H7 (cell line): Measurements from ENCODE around the gene SLC6A13. TPM values are rescaled to one million over a fixed set of nuclear protein-coding genes. Genes with fewer than 3 reads are reported as not detected.
"Not testable (repeated sequence)": the region's sequence is repeated elsewhere in the genome, so short reads cannot be mapped to it uniquely, and the experiment has no call there.

ENCODE experiments used
- DNase-seq: peaks from one replicate; pipeline ENCODE4 v3.0.0; 2012
- H3K27me3 ChIP-seq: 2 replicates; pipeline ENCODE4 v1.6.0; 2011; ENCODE audit warnings: mild to moderate bottlenecking, low read length; ENCODE audit not compliant: control insufficient read depth, insufficient read depth
- H3K36me3 ChIP-seq: replicated peaks from 2 replicates; pipeline ENCODE4 v1.5.1; 2011; ENCODE audit warnings: low read length; ENCODE audit not compliant: control insufficient read depth, insufficient read depth
- H3K4me3 ChIP-seq: 2 replicates; pipeline ENCODE4 v1.5.1; 2011; ENCODE audit warnings: low read depth, mild to moderate bottlenecking, control low read depth, low read length, moderate library complexity; ENCODE audit not compliant: insufficient read depth
- total RNA-seq: library from RNA; depleted of rRNA; stranded (reverse); fragments of >200 nt; shearing (Covaris generic); gene quantifications from 2 replicates; pipeline ENCODE4 v1.2.3, GENCODE V29; 2014

Gene SLC6A13
- total RNA-seq, 1 experiment from 2014 or later: not detected

DNA sequence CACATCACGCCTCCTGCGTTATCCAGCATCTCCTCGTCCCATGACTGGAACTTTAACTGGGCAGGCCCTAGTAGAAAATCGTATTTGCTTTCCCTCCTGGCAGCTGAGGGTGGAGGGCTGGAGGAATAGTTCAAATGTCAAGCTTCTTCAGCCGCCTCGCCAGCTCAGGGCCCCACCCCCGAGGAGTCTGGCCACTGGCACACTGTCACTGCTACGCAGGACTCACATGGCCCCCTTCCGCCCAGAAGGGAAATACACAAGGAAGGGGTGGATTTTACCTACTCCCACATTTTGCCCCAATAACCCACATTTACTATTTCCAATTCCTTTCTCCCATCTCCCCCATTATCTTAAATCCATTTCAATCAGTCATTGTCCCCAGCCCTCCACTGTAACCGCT, 8.6 kb downstream of the SLC6A13 start:
- DNase-seq: peak; percentile 75
- H3K4me3 ChIP-seq: no peak overlapping the region

GRCh38 chr12:253116-253831, 9.4 kb downstream of the SLC6A13 start:
- no peaks in the 10 kb centered on the region for H3K36me3 ChIP-seq
- peak; percentile 10 for DNase-seq
- H3K4me3 ChIP-seq: no peak overlapping the region
- no peaks in the 10 kb centered on the region for H3K27me3 ChIP-seq

More for the DNA sequence above, 8.6 kb downstream of the SLC6A13 start:
- no peaks in the 10 kb centered on the region for H3K36me3 ChIP-seq
- no peaks in the 10 kb centered on the region for H3K27me3 ChIP-seq

DNA sequence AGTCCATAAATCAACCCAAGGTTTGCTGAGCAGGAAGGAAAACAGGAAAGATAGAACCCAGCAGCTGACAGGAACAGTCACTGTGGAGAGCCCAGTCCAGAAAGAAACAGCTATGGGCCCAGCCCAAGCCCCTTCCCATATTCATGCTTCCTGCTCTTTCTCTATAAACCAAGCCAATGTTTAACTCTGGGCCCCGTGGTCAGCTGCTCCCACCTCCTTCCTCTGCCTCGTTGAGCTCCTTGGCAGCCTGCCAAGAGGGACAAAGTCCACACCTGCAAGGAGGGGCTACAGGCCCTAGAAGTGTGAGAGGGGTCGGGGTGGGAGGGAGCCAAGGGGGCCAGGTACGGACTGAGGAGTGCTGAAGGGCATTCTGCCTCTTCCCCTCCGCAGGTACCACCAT, 10.0 kb downstream of the SLC6A13 start:
- H3K27me3 ChIP-seq: no peaks in the 10 kb centered on the region
- no peaks in the 10 kb centered on the region for H3K36me3 ChIP-seq
- no peak overlapping the region for H3K4me3 ChIP-seq
- peak; percentile 17 for DNase-seq

GRCh38 chr12:247271-247670, 15.4 kb downstream of the SLC6A13 start:
- H3K27me3 ChIP-seq: no peaks in the 10 kb centered on the region
- DNase-seq: no peak
- no peaks in the 10 kb centered on the region for H3K36me3 ChIP-seq
- H3K4me3 ChIP-seq: no peak overlapping the region

DNA sequence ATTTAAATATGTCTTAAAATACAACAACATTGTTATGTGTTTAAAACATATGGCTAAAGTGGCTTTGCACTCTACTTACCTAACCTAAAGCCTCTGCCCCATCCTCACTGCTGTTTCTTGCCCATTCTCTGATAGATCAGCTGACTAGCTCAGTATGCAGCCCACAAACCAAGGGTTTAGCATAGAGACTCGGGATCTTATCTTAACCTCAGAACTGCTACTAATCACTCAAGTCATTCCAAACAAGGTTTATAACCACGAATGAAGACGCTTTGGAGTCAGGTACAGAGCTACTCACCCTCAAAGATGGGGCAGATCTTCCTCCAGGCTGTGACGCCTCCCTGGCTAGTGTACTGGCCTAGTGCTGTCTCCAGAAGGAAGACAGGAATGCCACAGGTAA, 19.3 kb downstream of the SLC6A13 start:
- DNase-seq: no peak
- H3K4me3 ChIP-seq: no peak overlapping the region
- H3K36me3 ChIP-seq: no peaks in the 10 kb centered on the region
- H3K27me3 ChIP-seq: no peaks in the 10 kb centered on the region

DNA sequence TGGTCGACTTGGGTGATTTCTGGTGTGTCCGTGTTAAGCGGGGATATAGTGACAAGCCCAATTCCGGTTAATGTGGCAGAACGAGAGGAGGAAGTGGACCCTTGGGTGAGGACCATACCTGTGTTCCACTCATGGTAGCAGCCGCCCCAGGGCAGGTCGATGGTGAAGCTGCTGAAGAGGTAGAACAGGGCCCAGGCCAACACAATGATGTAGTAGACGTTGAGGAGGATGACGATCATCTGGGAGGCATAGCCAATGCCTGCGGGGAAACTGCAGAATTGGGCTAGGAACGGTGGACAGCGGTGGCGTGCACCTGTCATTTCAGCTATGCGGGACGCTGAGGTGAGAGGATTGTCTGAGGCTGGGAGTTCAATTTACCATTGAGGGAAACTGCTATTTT, 20.1 kb downstream of the SLC6A13 start:
- Histone ChIP-seq H3K4me3 (no peak overlapping the region), H3K27me3 (no peaks in the 10 kb centered on the region), H3K36me3 (no peaks in the 10 kb centered on the region)
- DNase-seq: no peak

- Histone ChIP-seq H3K36me3 (no peaks in the 10 kb centered on the region), H3K4me3 (no peak overlapping the region), H3K27me3 (no peaks in the 10 kb centered on the region)
- no peak for DNase-seq
Measured at GRCh38 chr12:241266-241665, 21.4 kb downstream of the SLC6A13 start.

DNA sequence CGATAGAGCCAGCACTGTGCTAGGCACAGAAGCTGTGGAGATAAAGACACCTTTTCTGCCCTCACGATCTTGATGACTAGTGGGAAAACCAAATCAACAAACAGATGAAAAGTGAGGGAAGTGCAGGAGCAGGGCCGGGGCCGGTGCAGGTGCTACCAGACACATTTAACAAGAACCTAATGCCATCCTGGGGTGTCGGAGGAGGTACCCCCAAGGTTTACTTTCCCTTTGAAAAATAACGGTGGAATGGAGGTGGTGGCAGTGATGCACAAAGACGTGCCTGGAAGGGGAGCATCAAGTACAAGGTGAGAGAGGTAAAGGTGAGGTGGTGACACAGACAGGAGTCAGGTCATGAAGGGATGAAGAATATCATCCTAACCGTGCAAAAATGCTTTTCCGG, 22.1 kb downstream of the SLC6A13 start:
- no peak for DNase-seq
- H3K36me3 ChIP-seq: no peaks in the 10 kb centered on the region

DNA sequence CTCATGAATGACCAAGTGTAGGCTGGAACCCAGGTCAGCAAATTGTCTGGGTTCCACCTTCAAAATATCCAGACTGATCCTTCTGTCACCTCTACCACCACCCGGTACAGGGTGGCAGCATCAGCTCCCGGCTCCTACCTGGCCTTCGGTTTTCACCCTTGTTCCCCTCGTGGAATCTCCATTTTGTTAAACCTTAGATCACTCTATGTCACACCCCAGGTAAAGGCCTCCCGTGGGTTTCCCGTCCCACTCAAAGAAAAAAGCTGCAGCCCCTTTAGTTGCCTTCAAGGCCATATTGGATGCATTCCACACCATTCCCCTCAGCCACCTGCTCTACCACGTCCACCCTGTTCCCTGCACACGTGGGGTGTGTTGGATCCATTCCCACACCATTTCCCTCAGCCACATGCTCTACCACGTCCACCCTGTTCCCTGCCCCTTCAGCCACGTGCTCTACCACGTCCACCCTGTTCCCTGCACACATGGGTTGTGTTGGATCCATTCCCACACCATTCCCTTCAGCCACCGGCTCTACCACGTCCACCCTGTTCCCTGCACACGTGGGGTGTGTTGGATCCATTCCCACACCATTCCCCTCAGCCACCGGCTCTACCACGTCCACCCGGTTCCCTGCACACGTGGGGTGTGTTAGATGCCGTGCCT, 23.8 kb downstream of the SLC6A13 start:
- DNase-seq: no peak
- H3K36me3 ChIP-seq: no peaks in the 10 kb centered on the region
- H3K4me3 ChIP-seq: no peak overlapping the region
- no peaks in the 10 kb centered on the region for H3K27me3 ChIP-seq

More for the DNA sequence above, 22.1 kb downstream of the SLC6A13 start:
- H3K27me3 ChIP-seq: no peaks in the 10 kb centered on the region
- H3K4me3 ChIP-seq: no peak overlapping the region

DNA sequence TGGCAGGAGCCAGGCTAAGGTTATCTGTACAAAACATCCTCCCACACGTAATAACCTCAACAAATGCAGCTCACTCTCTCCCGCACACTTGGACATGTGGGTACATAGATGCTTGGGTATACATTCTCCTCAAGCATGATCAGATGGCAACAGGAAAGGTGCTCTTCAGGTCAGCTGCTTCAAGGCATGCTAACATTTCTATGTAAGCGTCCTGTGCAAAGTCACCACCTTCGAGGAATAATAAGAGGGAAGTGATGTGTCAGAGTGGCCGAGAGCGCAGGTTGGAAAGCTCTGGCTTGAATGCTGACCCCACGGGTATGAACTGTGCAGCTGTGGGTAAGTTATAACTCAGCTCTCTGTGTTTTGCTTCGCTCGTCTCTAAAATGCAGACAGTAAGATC, 24.5 kb downstream of the SLC6A13 start:
- no peaks in the 10 kb centered on the region for H3K36me3 ChIP-seq
- H3K4me3 ChIP-seq: no peak overlapping the region
- no peak for DNase-seq
- no peaks in the 10 kb centered on the region for H3K27me3 ChIP-seq

GRCh38 chr12:237026-237815, 25.4 kb downstream of the SLC6A13 start:
- DNase-seq: no peak
- no peaks in the 10 kb centered on the region for H3K36me3 ChIP-seq
- H3K4me3 ChIP-seq: no peak overlapping the region
- no peaks in the 10 kb centered on the region for H3K27me3 ChIP-seq

- Histone ChIP-seq H3K27me3 (no peaks in the 10 kb centered on the region), H3K36me3 (no peaks in the 10 kb centered on the region), H3K4me3 (no peak overlapping the region)
- DNase-seq: no peak
Measured at GRCh38 chr12:236445-236844, 26.2 kb downstream of the SLC6A13 start.

DNA sequence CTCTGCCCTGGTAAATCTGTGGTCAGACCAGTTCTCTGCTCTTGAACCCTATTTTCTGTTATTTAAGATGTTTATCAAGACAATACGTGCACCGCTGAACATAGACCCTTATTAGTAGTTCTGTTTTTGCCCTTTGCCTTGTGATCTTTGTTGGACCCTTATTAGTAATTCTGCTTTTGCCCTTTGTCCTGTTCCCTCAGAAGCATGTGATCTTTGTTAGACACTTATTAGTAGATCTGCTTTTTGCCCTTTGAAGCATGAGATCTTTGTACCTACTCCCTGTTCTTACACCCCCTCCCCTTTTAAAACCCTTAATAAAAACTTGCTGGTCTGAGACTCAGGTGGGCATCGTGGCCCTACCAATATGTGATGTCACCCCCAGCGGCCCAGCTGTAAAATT, 26.7 kb downstream of the SLC6A13 start:
- H3K4me3 ChIP-seq, H3K36me3 ChIP-seq, DNase-seq, H3K27me3 ChIP-seq: not testable (repeated sequence)

GRCh38 chr12:234891-235415, 27.7 kb downstream of the SLC6A13 start:
- no peaks in the 10 kb centered on the region for H3K27me3 ChIP-seq
- DNase-seq: no peak
- no peak overlapping the region for H3K4me3 ChIP-seq

DNA sequence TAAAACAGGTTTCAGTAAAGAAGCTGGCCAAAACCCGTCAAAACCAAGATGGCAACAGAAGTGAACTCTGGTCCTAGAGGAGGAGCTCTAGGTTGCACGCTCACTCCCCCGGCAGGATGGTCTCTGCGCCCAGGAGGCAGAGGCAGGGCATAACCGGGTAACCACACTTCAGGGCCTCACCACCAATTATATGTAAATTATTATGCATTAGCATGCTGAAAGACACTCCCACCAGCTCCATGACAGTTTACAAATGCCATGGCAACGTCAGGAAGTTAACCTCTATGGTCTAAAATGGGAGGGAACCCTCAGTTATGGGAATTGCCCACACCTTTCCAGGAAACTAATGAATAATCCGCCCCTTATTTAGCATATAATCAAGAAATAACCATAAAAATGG, 28.6 kb downstream of the SLC6A13 start:
- H3K27me3 ChIP-seq: no peaks in the 10 kb centered on the region
- H3K4me3 ChIP-seq: no peak overlapping the region
- DNase-seq: no peak
- no peaks in the 10 kb centered on the region for H3K36me3 ChIP-seq

More at GRCh38 chr12:234891-235415, 27.7 kb downstream of the SLC6A13 start:
- H3K36me3 ChIP-seq: no peaks in the 10 kb centered on the region
